ENCODE data around the gene NBEAL2.
A peak's percentile ranks its signal among the peaks of the same experiment; 100 is the strongest.
"Not testable (repeated sequence)": the region's sequence is repeated elsewhere in the genome, so short reads cannot be mapped to it uniquely, and the experiment has no call there.

NBEAL2 gene

GRCh38 chr3:46953234-46954010 is 26.0 kb upstream of the NBEAL2 start:
- no peaks in the 10 kb centered on the region for H3K9me3 Mint-ChIP-seq
- peak in 1 of 2 donors; percentile 29 for DNase-seq

GRCh38 chr3:46954178-46954577 is 25.3 kb upstream of the NBEAL2 start:
- peak in 1 of 2 donors; percentile 29 for DNase-seq
- Mint-ChIP-seq H3K9me3 (no peaks in the 10 kb centered on the region), H3K27ac (peak overlapping the region; percentile 97), H3K4me3 (peak overlapping the region; percentile 79 to 83), H3K27me3 (no peaks in the 10 kb centered on the region), H3K4me1 (peaks cover 97% of the 10 kb centered on the region)
- peak; percentile 8 for ATAC-seq

More at GRCh38 chr3:46953234-46954010, 26.0 kb upstream of the NBEAL2 start:
- H3K27me3 Mint-ChIP-seq: no peaks in the 10 kb centered on the region
- H3K4me3 Mint-ChIP-seq: peak overlapping the region; percentile 79 to 83
- H3K27ac Mint-ChIP-seq: peak overlapping the region; percentile 59 to 97
- peak; percentile 47 for ATAC-seq
- peaks cover 97% of the 10 kb centered on the region for H3K4me1 Mint-ChIP-seq

- Mint-ChIP-seq H3K9me3 (no peaks in the 10 kb centered on the region), H3K27ac (peak overlapping the region; percentile 97), H3K4me3 (peak overlapping the region; percentile 79 to 83), H3K4me1 (peaks cover 97% of the 10 kb centered on the region), H3K27me3 (no peaks in the 10 kb centered on the region)
- DNase-seq (no peak), ATAC-seq (no peak)
These were observed 24.3 kb upstream of the NBEAL2 start for GRCh38 chr3:46955157-46955556.

GRCh38 chr3:46955801-46956259 is 23.6 kb upstream of the NBEAL2 start:
- no peaks in the 10 kb centered on the region for H3K9me3 Mint-ChIP-seq
- no peaks in the 10 kb centered on the region for H3K27me3 Mint-ChIP-seq
- H3K4me1 Mint-ChIP-seq: peaks cover 97% of the 10 kb centered on the region
- ATAC-seq (peak; percentile 68), DNase-seq (peak; percentile 38 to 66)
- H3K27ac Mint-ChIP-seq: peak overlapping the region; percentile 97
- peak overlapping the region; percentile 79 to 83 for H3K4me3 Mint-ChIP-seq

- H3K27me3 Mint-ChIP-seq: no peaks in the 10 kb centered on the region
- H3K27ac Mint-ChIP-seq: peak overlapping the region; percentile 88 to 97
- ATAC-seq: no peak
- H3K4me1 Mint-ChIP-seq: peaks cover 100% of the 10 kb centered on the region
- no peak for DNase-seq
- H3K9me3 Mint-ChIP-seq: no peaks in the 10 kb centered on the region
- peak overlapping the region; percentile 79 to 83 for H3K4me3 Mint-ChIP-seq
These were observed 22.2 kb upstream of the NBEAL2 start for GRCh38 chr3:46957092-46957820.

- Mint-ChIP-seq H3K4me1 (peaks cover 100% of the 10 kb centered on the region), H3K27ac (peak overlapping the region; percentile 39 to 90), H3K27me3 (no peaks in the 10 kb centered on the region), H3K9me3 (no peaks in the 10 kb centered on the region), H3K4me3 (peak overlapping the region; percentile 74 to 79)
- ATAC-seq (no peak), DNase-seq (no peak)
These were observed 20.9 kb upstream of the NBEAL2 start for GRCh38 chr3:46958467-46959160.

- ATAC-seq: peak; percentile 89
- Mint-ChIP-seq H3K9me3 (no peaks in the 10 kb centered on the region), H3K27me3 (no peaks in the 10 kb centered on the region), H3K4me3 (peak overlapping the region; percentile 74 to 79), H3K4me1 (peaks cover 96% of the 10 kb centered on the region), H3K27ac (peak overlapping the region; percentile 39 to 90)
- DNase-seq: peak; percentile 47 to 70
These were observed 20.3 kb upstream of the NBEAL2 start for GRCh38 chr3:46959161-46959511.

GRCh38 chr3:46960081-46960701 is 19.3 kb upstream of the NBEAL2 start:
- peaks cover 87% of the 10 kb centered on the region for H3K4me1 Mint-ChIP-seq
- H3K4me3 Mint-ChIP-seq: peak overlapping the region; percentile 74 to 79
- peak overlapping the region; percentile 12 to 79 for H3K27ac Mint-ChIP-seq
- DNase-seq (no peak), ATAC-seq (no peak)
- no peaks in the 10 kb centered on the region for H3K9me3 Mint-ChIP-seq
- H3K27me3 Mint-ChIP-seq: no peaks in the 10 kb centered on the region

- H3K9me3 Mint-ChIP-seq: no peaks in the 10 kb centered on the region
- DNase-seq (no peak), ATAC-seq (no peak)
- peak overlapping the region; percentile 79 to 86 for H3K27ac Mint-ChIP-seq
- H3K4me3 Mint-ChIP-seq: peak overlapping the region; percentile 5 to 79
- no peaks in the 10 kb centered on the region for H3K27me3 Mint-ChIP-seq
- peaks cover 87% of the 10 kb centered on the region for H3K4me1 Mint-ChIP-seq
These were observed 18.6 kb upstream of the NBEAL2 start for GRCh38 chr3:46960835-46961234.

GRCh38 chr3:46962427-46962826 is 17.0 kb upstream of the NBEAL2 start:
- no peak overlapping the region for H3K4me3 Mint-ChIP-seq
- no peak overlapping the region for H3K27ac Mint-ChIP-seq
- no peaks in the 10 kb centered on the region for H3K9me3 Mint-ChIP-seq
- no peak for ATAC-seq
- no peak for DNase-seq
- H3K27me3 Mint-ChIP-seq: no peaks in the 10 kb centered on the region
- H3K4me1 Mint-ChIP-seq: peaks cover 87% of the 10 kb centered on the region

- ATAC-seq (no peak), DNase-seq (no peak)
- no peak overlapping the region for H3K4me3 Mint-ChIP-seq
- H3K27me3 Mint-ChIP-seq: no peaks in the 10 kb centered on the region
- H3K27ac Mint-ChIP-seq: peak overlapping the region in 1 of 2 donors; percentile 6
- no peaks in the 10 kb centered on the region for H3K9me3 Mint-ChIP-seq
- H3K4me1 Mint-ChIP-seq: peaks cover 87% of the 10 kb centered on the region
These were observed 16.5 kb upstream of the NBEAL2 start for GRCh38 chr3:46962990-46963389.

- H3K27ac Mint-ChIP-seq, H3K4me3 Mint-ChIP-seq, H3K27me3 Mint-ChIP-seq, ATAC-seq, H3K9me3 Mint-ChIP-seq, DNase-seq: not testable (repeated sequence)
- peaks cover 87% of the 10 kb centered on the region for H3K4me1 Mint-ChIP-seq
These were observed 15.4 kb upstream of the NBEAL2 start for GRCh38 chr3:46964038-46964590.

GRCh38 chr3:46965151-46965550 is 14.3 kb upstream of the NBEAL2 start:
- no peak for DNase-seq
- H3K4me3 Mint-ChIP-seq: no peak overlapping the region
- no peaks in the 10 kb centered on the region for H3K27me3 Mint-ChIP-seq
- no peak for ATAC-seq
- peak overlapping the region; percentile 57 to 81 for H3K27ac Mint-ChIP-seq
- peaks cover 87% of the 10 kb centered on the region for H3K4me1 Mint-ChIP-seq
- H3K9me3 Mint-ChIP-seq: no peaks in the 10 kb centered on the region

- ATAC-seq (peak; percentile 69), DNase-seq (no peak)
- peak overlapping the region in 1 of 2 donors; percentile 37 for H3K4me3 Mint-ChIP-seq
- peaks cover 87% of the 10 kb centered on the region for H3K4me1 Mint-ChIP-seq
- no peaks in the 10 kb centered on the region for H3K27me3 Mint-ChIP-seq
- no peaks in the 10 kb centered on the region for H3K9me3 Mint-ChIP-seq
- peak overlapping the region; percentile 59 to 86 for H3K27ac Mint-ChIP-seq
These were observed 12.7 kb upstream of the NBEAL2 start for GRCh38 chr3:46966811-46967210.
